D721Med (cell line): ENCODE data around the gene TTI1.

ENCODE experiments used
- DNase-seq: peaks from one replicate; pipeline ENCODE4 v3.0.0; 2011; ENCODE audit warnings: low spot score; ENCODE audit not compliant: insufficient read length
- FAIRE-seq: peaks from 2 replicates; lab custom pipeline; 2011; peaks lifted over from hg19 to GRCh38; lab: Jason Lieb, UNC
- CTCF ChIP-seq: IDR thresholded peaks from 2 replicates; pipeline ENCODE4 v1.5.1; 2012; ENCODE audit warnings: mild to moderate bottlenecking, control low read depth; ENCODE audit not compliant: insufficient read depth; ENCODE audit errors: missing control alignments

The TTI1 gene

GRCh38 chr20:38033330-38034107, at the start of gene TTI1, which contains the start of gene RPRD1B:
Gene TTI1, minus strand, starts transcription at chr20:38033456. Its CDS starts 19,640 bp downstream, at chr20:38013816.
Gene RPRD1B, plus strand, starts transcription at chr20:38033746. Its CDS starts 202 bp downstream, at chr20:38033948.
- TF ChIP-seq CTCF = no peak
- peak; percentile 64 for DNase-seq
- no peak for FAIRE-seq

GRCh38 chr20:38082894-38083293, 49.6 kb upstream of the TTI1 start:
- no peak for TF ChIP-seq CTCF
- FAIRE-seq = no peak
- DNase-seq = no peak

GRCh38 chr20:38081575-38081974, 48.3 kb upstream of the TTI1 start:
- no peak for FAIRE-seq
- DNase-seq = no peak
- no peak for TF ChIP-seq CTCF

GRCh38 chr20:38079353-38079752, 46.1 kb upstream of the TTI1 start:
- no peak for DNase-seq
- FAIRE-seq = no peak
- TF ChIP-seq CTCF = no peak

GRCh38 chr20:38078084-38078483, 44.8 kb upstream of the TTI1 start:
- TF ChIP-seq CTCF = no peak
- FAIRE-seq (no peak), DNase-seq (no peak)

- no peak for DNase-seq
- no peak for TF ChIP-seq CTCF
- no peak for FAIRE-seq
Observed at GRCh38 chr20:38076548-38076947, 43.3 kb upstream of the TTI1 start.
